T-helper 1 cell treated with Interleukin-12 subunit alpha and Interleukin-12 subunit beta and Interleukin-4 antibody, amounts not matched to agents 30 μg/mL and 1 μg/mL, for 36 hours (primary cell): Measurements from ENCODE around the gene PPDPF.

Experiments used
- H3K27ac Mint-ChIP-seq: one replicate; pipeline ENCODE4 v1.8.0; 2021; ENCODE audit warnings: mild to moderate bottlenecking, mixed read lengths
- H3K27me3 Mint-ChIP-seq: one replicate; pipeline ENCODE4 v1.8.0; 2021; ENCODE audit warnings: low read depth, mixed read lengths
- H3K36me3 Mint-ChIP-seq: one replicate; pipeline ENCODE4 v1.8.0; 2021; ENCODE audit warnings: low read depth, mixed read lengths
- H3K4me1 Mint-ChIP-seq: one replicate; pipeline ENCODE4 v1.8.0; 2021; ENCODE audit warnings: low read depth, mixed read lengths
- H3K4me3 Mint-ChIP-seq: one replicate; pipeline ENCODE4 v1.8.0; 2021; ENCODE audit warnings: mild to moderate bottlenecking, moderate library complexity, mixed read lengths
- H3K9me3 Mint-ChIP-seq: one replicate; pipeline ENCODE4 v1.8.0; 2021; ENCODE audit warnings: mixed read lengths

The PPDPF gene

GRCh38 chr20:63531686-63532448 lies 11.3 kb downstream of the PPDPF start:
- H3K4me3 Mint-ChIP-seq: no peak overlapping the region
- H3K27me3 Mint-ChIP-seq: no peaks in the 10 kb centered on the region
- peak overlapping the region; percentile 1 for H3K27ac Mint-ChIP-seq
- no peaks in the 10 kb centered on the region for H3K9me3 Mint-ChIP-seq
- no peaks in the 10 kb centered on the region for H3K36me3 Mint-ChIP-seq
- peaks cover 4% of the 10 kb centered on the region for H3K4me1 Mint-ChIP-seq

GRCh38 chr20:63532449-63532971 lies 11.9 kb downstream of the PPDPF start:
- Mint-ChIP-seq H3K4me1 (peaks cover 6% of the 10 kb centered on the region), H3K36me3 (no peaks in the 10 kb centered on the region), H3K27me3 (no peaks in the 10 kb centered on the region), H3K9me3 (no peaks in the 10 kb centered on the region), H3K27ac (no peak overlapping the region), H3K4me3 (no peak overlapping the region)

DNA sequence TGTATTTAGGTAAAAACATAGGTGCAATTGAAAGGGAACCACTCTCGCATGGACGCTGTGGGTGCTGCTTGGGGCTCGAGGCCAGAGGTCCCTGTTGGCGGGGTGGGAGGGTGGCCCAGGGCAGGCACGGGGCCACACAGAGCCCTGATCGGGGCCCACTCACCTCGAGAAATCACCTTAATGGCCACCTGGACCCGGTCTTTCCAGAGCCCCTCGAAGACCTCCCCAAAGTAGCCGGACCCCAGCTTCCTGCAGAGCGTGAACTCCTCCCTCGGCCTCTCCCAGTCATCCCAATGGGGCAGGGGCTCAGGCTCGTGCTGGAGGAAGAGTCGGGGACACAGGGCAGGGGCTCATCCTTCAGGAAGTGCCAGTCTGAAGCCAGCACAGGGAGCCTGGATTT lies 12.8 kb downstream of the PPDPF start:
- H3K4me1 Mint-ChIP-seq: peaks cover 4% of the 10 kb centered on the region
- H3K27me3 Mint-ChIP-seq: no peaks in the 10 kb centered on the region
- H3K36me3 Mint-ChIP-seq: no peaks in the 10 kb centered on the region
- H3K4me3 Mint-ChIP-seq: no peak overlapping the region
- no peak overlapping the region for H3K27ac Mint-ChIP-seq
- no peaks in the 10 kb centered on the region for H3K9me3 Mint-ChIP-seq

DNA sequence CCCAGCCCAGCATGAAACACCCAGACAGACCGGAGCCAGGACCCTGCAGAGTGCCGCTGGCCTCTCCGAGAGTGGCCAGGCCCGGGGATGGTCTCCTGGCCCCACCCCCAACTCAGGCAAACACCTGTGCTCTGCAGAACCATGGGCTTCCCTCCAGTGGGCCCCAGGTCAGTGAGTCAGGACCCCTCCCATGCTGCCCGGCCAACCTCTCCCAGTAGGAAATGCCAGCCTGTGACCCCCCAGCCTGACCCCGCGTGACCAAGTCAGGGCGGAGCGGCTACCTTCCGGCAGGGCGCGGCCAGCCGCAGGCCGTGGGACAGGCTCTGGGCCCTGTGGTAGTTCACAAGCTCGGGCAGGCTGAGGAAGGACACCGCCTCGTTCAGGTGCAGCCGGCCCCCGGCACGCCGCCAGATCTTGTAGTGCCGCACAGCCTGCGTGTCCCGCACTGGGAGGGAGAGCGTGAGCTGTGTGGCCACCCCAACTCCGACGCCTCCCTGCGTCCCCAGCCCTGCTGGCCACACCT lies 13.4 kb downstream of the PPDPF start:
- Mint-ChIP-seq H3K4me1 (peaks cover 4% of the 10 kb centered on the region), H3K36me3 (no peaks in the 10 kb centered on the region), H3K4me3 (no peak overlapping the region), H3K27ac (no peak overlapping the region), H3K9me3 (no peaks in the 10 kb centered on the region), H3K27me3 (no peaks in the 10 kb centered on the region)

DNA sequence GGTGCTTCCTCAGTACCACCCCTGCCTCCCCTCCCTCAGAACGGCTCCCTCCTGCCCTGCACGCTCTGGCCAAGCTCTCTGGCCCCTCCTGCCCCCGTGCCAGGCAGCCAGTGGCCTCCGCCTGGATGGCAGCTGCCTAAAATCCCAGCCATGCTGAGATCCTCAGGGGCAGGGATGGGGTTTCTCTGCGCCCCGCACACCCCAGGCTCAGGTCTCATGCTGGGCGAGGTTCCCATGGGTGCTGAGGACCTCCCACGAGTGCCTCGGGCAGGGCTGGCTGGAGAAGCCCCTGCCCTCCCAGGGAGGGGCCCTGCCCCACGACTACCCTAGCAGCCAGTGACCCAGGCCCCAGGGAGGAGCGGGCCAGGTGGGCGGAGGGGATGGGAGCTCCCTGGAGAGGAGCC lies 13.9 kb downstream of the PPDPF start:
- no peaks in the 10 kb centered on the region for H3K27me3 Mint-ChIP-seq
- no peaks in the 10 kb centered on the region for H3K36me3 Mint-ChIP-seq
- no peak overlapping the region for H3K27ac Mint-ChIP-seq
- peaks cover 4% of the 10 kb centered on the region for H3K4me1 Mint-ChIP-seq
- no peaks in the 10 kb centered on the region for H3K9me3 Mint-ChIP-seq
- no peak overlapping the region for H3K4me3 Mint-ChIP-seq

- Mint-ChIP-seq H3K36me3 (no peaks in the 10 kb centered on the region), H3K4me1 (peaks cover 4% of the 10 kb centered on the region), H3K4me3 (no peak overlapping the region), H3K9me3 (no peaks in the 10 kb centered on the region), H3K27me3 (no peaks in the 10 kb centered on the region), H3K27ac (no peak overlapping the region)
Observed at GRCh38 chr20:63534831-63535651, 14.5 kb downstream of the PPDPF start.

DNA sequence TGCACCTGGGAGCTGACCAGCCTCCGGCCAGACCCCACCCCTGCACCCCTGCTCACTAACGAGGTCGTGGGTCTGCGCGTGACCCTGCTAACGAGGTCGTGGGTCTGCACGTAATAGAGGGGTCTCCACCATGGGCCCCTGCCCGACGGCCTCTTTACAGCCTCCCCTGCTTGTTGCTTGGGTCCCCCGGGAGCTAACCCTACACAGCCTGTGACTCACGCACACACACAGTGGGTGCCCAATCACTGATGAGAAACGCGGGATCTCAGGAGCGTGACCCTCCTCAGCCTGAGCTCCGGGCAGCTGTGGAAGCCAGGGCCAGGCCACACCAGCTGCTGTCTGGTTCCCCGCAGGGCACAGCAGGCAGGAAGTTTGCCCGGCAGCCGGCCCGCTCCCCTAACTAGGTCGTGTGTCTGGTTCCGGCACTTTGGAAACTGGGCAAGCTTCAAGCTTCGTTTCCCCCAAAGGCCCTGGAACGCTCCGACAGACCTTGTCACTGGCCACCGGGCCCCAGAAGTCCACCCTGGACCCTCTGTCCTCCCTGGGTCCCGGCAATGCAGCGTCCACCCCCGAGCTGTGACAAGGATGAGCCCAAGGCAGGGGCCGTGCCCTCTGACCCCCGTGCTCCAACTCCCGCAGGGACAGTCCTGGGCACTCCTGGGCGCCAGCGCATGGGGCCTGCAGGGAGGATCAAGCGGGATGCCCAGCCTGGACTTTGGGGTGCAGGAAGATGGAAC lies 15.8 kb downstream of the PPDPF start:
- no peak overlapping the region for H3K27ac Mint-ChIP-seq
- no peaks in the 10 kb centered on the region for H3K27me3 Mint-ChIP-seq
- H3K36me3 Mint-ChIP-seq: no peaks in the 10 kb centered on the region
- H3K9me3 Mint-ChIP-seq: no peaks in the 10 kb centered on the region
- peaks cover 4% of the 10 kb centered on the region for H3K4me1 Mint-ChIP-seq
- no peak overlapping the region for H3K4me3 Mint-ChIP-seq

- H3K36me3 Mint-ChIP-seq: no peaks in the 10 kb centered on the region
- peak within 1 kb of the TSS; percentile 92 for H3K27ac Mint-ChIP-seq
- peaks cover 4% of the 10 kb centered on the region for H3K4me1 Mint-ChIP-seq
- H3K27me3 Mint-ChIP-seq: no peaks in the 10 kb centered on the region
- peak within 1 kb of the TSS; percentile 76 for H3K4me3 Mint-ChIP-seq
- H3K9me3 Mint-ChIP-seq: no peaks in the 10 kb centered on the region
Observed at GRCh38 chr20:63536997-63537524, 16.5 kb downstream of the PPDPF start, which contains the start of gene PTK6. TSS of gene PTK6 (minus strand) at chr20:63537376. CDS start at chr20:63537314, 62 bp downstream.

DNA sequence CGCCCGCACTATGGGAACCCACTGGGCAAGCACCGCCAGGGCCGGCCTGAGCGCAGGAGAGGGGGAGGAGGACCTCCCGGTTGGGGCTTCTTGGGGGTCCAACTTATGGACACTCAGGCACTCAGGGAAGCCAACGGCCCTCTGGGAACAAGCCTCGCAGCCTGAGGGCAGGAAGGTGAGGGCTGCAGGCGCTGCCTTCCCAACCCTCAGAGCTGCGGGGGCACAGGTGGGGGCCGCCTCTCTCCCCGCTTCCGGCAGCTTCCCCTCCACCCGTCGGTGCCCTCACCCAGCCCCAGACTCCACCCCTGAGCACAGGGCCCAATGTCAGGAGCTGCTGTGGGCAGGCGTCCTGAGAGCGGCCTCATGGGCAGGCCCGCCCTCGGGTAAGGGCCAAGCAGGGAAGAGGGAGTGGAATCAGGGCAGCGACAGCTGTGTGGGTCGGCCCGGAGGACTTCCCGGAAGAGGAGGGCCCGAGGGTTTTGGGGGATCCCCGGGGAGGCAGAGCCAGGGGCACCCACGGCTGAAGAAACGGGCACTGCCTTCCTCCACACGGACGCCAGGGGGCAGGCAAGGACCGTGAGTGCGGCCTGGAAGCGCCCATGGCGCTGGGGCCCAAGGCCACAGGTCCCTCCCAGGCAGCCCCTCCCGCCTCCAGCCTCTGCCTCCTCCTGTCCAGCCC lies 17.1 kb downstream of the PPDPF start:
- no peaks in the 10 kb centered on the region for H3K9me3 Mint-ChIP-seq
- no peaks in the 10 kb centered on the region for H3K36me3 Mint-ChIP-seq
- no peaks in the 10 kb centered on the region for H3K27me3 Mint-ChIP-seq
- peak overlapping the region; percentile 92 for H3K27ac Mint-ChIP-seq
- peaks cover 4% of the 10 kb centered on the region for H3K4me1 Mint-ChIP-seq
- peak overlapping the region; percentile 76 for H3K4me3 Mint-ChIP-seq

DNA sequence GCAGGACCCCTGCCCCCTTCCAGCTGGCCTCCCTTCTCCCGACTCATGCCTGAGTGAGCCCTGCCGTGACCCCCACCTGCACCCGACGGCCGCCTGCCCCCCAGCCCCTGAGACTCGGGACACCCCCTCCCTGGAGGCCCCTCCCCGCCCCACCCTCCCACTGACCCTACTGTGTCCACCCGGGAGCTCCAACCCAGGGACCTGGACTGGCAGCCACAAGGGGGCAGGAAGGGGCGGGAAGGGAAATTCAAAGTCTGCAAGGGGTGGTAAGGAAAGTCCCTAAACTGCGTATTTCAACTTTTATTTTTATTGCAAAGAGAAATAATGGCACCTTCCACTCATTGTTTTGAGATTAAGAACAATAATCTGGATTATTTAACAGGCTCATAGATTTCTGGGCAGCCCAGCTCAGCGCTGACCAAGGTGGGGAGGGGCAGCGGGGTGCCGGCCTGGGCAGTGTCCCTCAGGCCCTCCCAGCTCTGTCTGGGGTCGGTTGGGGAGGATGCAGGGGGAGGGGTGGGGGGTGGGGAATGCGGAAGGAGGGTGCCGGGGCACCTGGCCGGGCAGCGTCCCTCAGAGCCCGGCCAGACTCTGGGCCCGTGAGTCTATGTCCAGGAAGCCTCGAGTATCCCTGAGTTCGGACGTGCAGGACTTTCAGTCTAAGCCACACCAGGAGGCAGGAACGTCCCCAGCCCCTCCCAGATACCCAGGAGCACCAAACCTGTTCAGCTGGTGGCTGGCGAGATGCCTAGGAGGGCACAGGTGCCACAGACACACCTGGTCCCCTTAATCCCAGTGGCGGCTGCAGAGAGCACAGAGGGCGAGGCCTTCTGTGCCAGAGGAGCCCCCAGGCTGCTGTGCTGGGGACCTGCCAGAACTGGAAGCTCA lies 17.9 kb downstream of the PPDPF start:
- H3K27me3 Mint-ChIP-seq: no peaks in the 10 kb centered on the region
- peaks cover 4% of the 10 kb centered on the region for H3K4me1 Mint-ChIP-seq
- peak overlapping the region; percentile 76 for H3K4me3 Mint-ChIP-seq
- H3K9me3 Mint-ChIP-seq: no peaks in the 10 kb centered on the region
- no peaks in the 10 kb centered on the region for H3K36me3 Mint-ChIP-seq
- H3K27ac Mint-ChIP-seq: peak overlapping the region; percentile 92

DNA sequence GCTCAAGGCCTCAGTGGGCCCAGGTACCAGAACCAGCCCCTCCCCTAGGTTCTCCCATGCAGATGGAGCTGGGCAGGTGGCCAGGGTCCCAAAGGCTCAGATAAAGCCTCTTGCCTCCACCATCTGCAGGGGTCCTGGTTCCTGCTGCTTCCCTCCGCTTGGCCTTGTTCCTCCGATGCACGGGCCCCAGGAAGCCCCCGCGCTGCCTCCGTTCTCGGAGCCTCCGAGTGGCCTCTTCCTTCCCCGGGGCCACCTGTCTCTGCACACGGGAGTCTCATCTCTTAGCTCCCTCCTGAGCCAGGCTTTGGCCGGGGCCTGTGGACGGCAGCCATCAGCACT lies 18.5 kb downstream of the PPDPF start:
- Mint-ChIP-seq H3K27ac (no peak overlapping the region), H3K36me3 (no peaks in the 10 kb centered on the region), H3K9me3 (no peaks in the 10 kb centered on the region), H3K27me3 (no peaks in the 10 kb centered on the region), H3K4me3 (no peak overlapping the region), H3K4me1 (peaks cover 4% of the 10 kb centered on the region)

DNA sequence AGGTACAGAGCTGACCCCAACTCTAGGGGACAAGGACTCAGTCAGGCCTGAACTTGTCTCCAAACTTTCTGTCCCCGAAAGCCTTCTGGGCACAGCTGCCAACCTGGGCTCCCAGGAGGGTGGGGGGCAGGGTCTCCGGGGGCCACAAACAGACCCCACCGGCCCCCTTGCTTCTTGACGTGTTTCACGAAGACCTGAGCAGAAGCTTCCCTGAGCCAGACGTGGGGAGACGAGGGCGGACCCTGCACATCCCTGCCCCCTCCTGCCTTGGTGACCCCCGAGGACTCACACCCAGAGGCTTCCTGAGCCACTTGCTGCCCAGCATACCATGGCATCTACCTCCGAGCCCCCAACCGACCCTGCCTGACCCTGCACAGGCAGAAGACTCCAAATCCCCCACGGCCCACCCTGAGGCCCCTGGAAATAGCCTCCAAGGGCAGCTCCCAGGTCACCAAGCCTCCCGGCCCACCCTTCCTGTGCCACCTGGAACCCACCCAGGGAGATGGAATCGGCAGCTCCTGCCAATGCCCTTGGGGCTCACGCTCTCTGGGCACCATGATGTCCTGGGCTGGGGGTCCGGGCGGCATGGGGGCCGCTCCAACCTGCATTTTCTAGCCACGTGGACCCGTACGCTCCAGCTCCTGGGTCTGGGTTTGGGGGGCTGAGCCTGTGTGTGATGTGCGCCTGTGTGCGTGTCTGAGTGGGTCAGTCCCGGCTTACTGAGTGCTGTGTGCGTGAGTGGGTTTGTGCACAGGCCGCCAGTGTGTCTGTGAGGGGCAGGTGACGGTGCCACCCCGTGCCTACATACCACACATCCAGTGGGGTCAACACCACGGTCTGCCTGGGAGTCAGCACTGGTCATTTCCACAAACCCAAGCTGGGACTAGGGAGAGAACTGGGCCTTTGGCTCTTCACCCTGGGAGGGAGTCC lies 19.1 kb downstream of the PPDPF start:
- no peaks in the 10 kb centered on the region for H3K9me3 Mint-ChIP-seq
- peak overlapping the region; percentile 28 for H3K4me3 Mint-ChIP-seq
- no peaks in the 10 kb centered on the region for H3K27me3 Mint-ChIP-seq
- no peaks in the 10 kb centered on the region for H3K36me3 Mint-ChIP-seq
- no peak overlapping the region for H3K27ac Mint-ChIP-seq
- H3K4me1 Mint-ChIP-seq: peaks cover 4% of the 10 kb centered on the region
